Right lobe of liver (tissue), 6 donors: Measurements from ENCODE around the gene CDH13. TPM values are rescaled to one million over a fixed set of nuclear protein-coding genes. Genes with fewer than 3 reads are reported as not detected.

Experiments
- ATAC-seq, 4 donors: fragments of 200-7000 bp; cut with Tn5 transposase; one replicate each; pipeline ENCODE4 v1.9.1; 2020; ENCODE audit warnings: mild to moderate bottlenecking in 4 of 4, moderate library complexity in 4 of 4
- DNase-seq, 3 donors: peaks; one replicate each; pipeline ENCODE4 v3.0.0-alpha.2; 2020
- H3K27ac ChIP-seq, 3 donors: fragments of 200-600 bp; one replicate each; pipeline ENCODE4 v1.8.0; 2022
- H3K27me3 ChIP-seq, 2 donors: fragments of 200-600 bp; one replicate each; pipeline ENCODE4 v1.8.0; 2022
- H3K36me3 ChIP-seq, 4 donors: fragments of 200-600 bp; sonication (generic) in 1 of 4; one replicate each; pipeline versions ENCODE4 v1.5.1 to v1.8.0; 2017 to 2022; ENCODE audit warnings: control low read depth in 1 of 4
- H3K4me1 ChIP-seq, 4 donors: fragments of 200-600 bp; sonication (generic) in 1 of 4; one replicate each; pipeline versions ENCODE4 v1.5.1 to v1.8.0; 2017 to 2022; ENCODE audit warnings: control low read depth in 1 of 4
- H3K4me3 ChIP-seq, 3 donors: fragments of 200-600 bp; one replicate each; pipeline ENCODE4 v1.8.0; 2022
- H3K9me3 ChIP-seq, 4 donors: fragments of 200-600 bp; sonication (generic) in 1 of 4; one replicate each; pipeline versions ENCODE4 v1.5.1 to v1.8.0; 2017 to 2022; ENCODE audit warnings: control low read depth in 1 of 4
- POLR2A ChIP-seq: fragments of 450-650 bp; IDR thresholded peaks from one replicate; pipeline ENCODE4 v1.6.1; 2017; ENCODE audit warnings: antibody characterized with exemption, mild to moderate bottlenecking
- WGBS: methylation state at CpG from one replicate; pipeline ENCODE4 v1.1.6; 2018; ENCODE audit warnings: low coverage, low lambda C conversion rate; ENCODE audit not compliant: insufficient coverage; ENCODE audit errors: missing lambda C conversion rate; 5-methylcytosine and 5-hydroxymethylcytosine counted together
- intact Hi-C, 2 donors: fragments of 100-400 bp; cut with DNase I; formaldehyde crosslinking; loops; one replicate each; pipeline versions ENCODE4 v1.11.2 to v1.14.1; 2022
- total RNA-seq, 6 experiments: library from RNA; depleted of rRNA in 2 of 6; stranded (reverse); fragments of >200 nt in 2 of 6; fragmentation: NEBNext Ultra II Directional in 3 of 6; extraction: Animal tissue kit (Norgen Biotek cat#: 25700) in 3 of 6; gene quantifications; one replicate each; pipeline versions ENCODE4 v1.1.0 to v1.2.4, GENCODE V29; 2016 to 2023
- TF ChIP-seq, protein P1 (sequence below), 4 donors: fragments of 200-600 bp in 3 of 4; fragments of 450-650 bp in 1 of 4; IDR thresholded peaks; one replicate each; pipeline versions ENCODE4 v1.5.1 to v1.8.0; 2016 to 2022; ENCODE audit warnings: antibody characterized with exemption in 4 of 4, mild to moderate bottlenecking in 2 of 4
- donor health status: DM: no; HTN: yes; CAD: no.
- donor health status: DM: no; HTN: no; CAD: no.
- donor health status: DM: no; HTN: no; CAD: no.
- donor health status: DM: no; HTN: yes; CAD: no.
- donor health status: DM: no; HTN: yes; CAD: no.

The CDH13 gene
- total RNA-seq, 6 experiments from 2014 or later: 0.13 to 4.6 (median 0.49) TPM

- intact Hi-C loops: no loop called here
- no peak for ATAC-seq
- 15% methylated on average over 4 of the region's 4 CpGs for WGBS
These were observed 814.7 kb downstream of the CDH13 start for GRCh38 chr16:83441517-83441916.

DNA sequence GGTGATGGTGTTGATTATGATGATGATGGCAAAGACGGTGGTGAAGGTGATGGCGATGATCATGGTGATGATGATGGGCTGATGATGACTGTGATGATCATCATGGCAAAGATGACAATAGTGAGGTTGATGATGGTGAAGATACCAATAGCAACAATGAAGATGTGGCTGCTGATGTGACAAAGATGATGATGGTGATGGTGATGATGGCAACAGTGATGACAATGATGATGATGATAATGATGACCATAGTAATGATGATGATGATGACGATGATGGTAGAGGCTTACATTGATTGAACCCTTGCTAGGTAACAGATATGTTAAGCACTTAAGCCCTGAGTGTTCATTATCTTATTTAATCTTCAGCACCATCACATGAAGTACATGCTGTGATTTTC lies 817.2 kb downstream of the CDH13 start:
- ATAC-seq (no peak), DNase-seq (no peak)
- TF ChIP-seq, protein P1, sequence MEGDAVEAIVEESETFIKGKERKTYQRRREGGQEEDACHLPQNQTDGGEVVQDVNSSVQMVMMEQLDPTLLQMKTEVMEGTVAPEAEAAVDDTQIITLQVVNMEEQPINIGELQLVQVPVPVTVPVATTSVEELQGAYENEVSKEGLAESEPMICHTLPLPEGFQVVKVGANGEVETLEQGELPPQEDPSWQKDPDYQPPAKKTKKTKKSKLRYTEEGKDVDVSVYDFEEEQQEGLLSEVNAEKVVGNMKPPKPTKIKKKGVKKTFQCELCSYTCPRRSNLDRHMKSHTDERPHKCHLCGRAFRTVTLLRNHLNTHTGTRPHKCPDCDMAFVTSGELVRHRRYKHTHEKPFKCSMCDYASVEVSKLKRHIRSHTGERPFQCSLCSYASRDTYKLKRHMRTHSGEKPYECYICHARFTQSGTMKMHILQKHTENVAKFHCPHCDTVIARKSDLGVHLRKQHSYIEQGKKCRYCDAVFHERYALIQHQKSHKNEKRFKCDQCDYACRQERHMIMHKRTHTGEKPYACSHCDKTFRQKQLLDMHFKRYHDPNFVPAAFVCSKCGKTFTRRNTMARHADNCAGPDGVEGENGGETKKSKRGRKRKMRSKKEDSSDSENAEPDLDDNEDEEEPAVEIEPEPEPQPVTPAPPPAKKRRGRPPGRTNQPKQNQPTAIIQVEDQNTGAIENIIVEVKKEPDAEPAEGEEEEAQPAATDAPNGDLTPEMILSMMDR (IDR thresholded peaks at IDR 0.05): no peak
- TF ChIP-seq POLR2A: no peak
- no peaks in the 10 kb centered on the region for H3K4me1 ChIP-seq
- no peaks in the 10 kb centered on the region for H3K9me3 ChIP-seq
- H3K27ac ChIP-seq: no peak overlapping the region
- H3K4me3 ChIP-seq: no peak overlapping the region
- no peaks in the 10 kb centered on the region for H3K27me3 ChIP-seq
- H3K36me3 ChIP-seq: no peaks in the 10 kb centered on the region
- intact Hi-C loops: no loop called here
- 67% methylated on average over 3 of the region's 3 CpGs for WGBS

More at GRCh38 chr16:83441517-83441916, 814.7 kb downstream of the CDH13 start:
- TF ChIP-seq POLR2A: no peak
- TF ChIP-seq, protein P1 (IDR thresholded peaks at IDR 0.05): no peak
- H3K9me3 ChIP-seq: no peaks in the 10 kb centered on the region
- no peak for DNase-seq
- H3K4me1 ChIP-seq: no peaks in the 10 kb centered on the region
- no peaks in the 10 kb centered on the region for H3K27me3 ChIP-seq
- H3K36me3 ChIP-seq: no peaks in the 10 kb centered on the region
- no peak overlapping the region for H3K4me3 ChIP-seq
- no peak overlapping the region for H3K27ac ChIP-seq

DNA sequence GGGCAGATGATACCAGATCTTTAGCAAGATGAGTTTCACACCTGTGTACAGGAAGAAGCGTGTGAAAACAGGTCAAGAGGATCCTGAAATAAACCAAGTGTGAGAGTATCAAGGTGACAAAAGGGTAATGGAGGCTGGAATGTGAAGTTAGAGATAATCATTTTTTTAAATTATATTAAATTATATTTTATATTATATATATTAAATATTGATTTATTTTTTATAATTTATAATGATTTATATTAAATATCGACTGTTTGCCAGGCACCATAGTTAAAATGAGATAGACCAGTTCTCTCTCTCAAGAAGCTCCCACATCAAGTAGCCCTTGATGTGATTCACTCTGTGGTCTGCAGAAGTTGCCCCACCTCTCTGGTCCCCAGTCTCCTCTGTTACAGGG lies 820.8 kb downstream of the CDH13 start:
- ATAC-seq: no peak
- Histone ChIP-seq H3K27ac (no peak overlapping the region), H3K9me3 (no peaks in the 10 kb centered on the region), H3K36me3 (no peaks in the 10 kb centered on the region), H3K27me3 (no peaks in the 10 kb centered on the region), H3K4me3 (no peak overlapping the region), H3K4me1 (no peaks in the 10 kb centered on the region)
- whole genome bisulfite sequencing: 17% methylated on average over 2 of the region's 2 CpGs
- no peak for TF ChIP-seq POLR2A
- TF ChIP-seq, protein P1 (IDR thresholded peaks at IDR 0.05): no peak
- intact Hi-C loops: no loop called here
- no peak for DNase-seq

DNA sequence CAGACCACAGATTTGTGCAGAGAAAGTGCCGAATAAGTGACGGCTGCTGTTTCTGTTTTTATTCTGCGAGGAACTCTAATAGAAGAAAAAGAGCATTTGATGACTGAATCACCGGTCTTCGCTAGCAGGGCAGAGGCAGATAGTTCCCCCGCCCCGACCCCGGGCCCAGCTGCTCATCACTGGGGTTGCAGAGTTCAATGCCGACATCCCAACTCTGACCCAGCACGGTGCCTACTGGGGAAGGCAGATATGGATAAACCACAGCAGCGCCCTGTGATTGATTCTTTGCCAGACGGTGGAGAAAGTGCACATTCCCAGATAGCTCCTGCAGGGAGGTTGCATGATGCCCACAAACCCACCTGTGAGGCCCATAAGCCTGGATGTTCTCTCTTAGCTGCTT lies 823.1 kb downstream of the CDH13 start:
- no peak overlapping the region for H3K27ac ChIP-seq
- H3K9me3 ChIP-seq: no peaks in the 10 kb centered on the region
- TF ChIP-seq, protein P1 (IDR thresholded peaks at IDR 0.05): no peak
- TF ChIP-seq POLR2A: no peak
- ATAC-seq (no peak), DNase-seq (no peak)
- no peaks in the 10 kb centered on the region for H3K27me3 ChIP-seq
- H3K36me3 ChIP-seq: no peaks in the 10 kb centered on the region
- intact Hi-C loops: no loop called here
- no peak overlapping the region for H3K4me3 ChIP-seq
- WGBS: 77% methylated on average over 3 of the region's 12 CpGs
- H3K4me1 ChIP-seq: no peaks in the 10 kb centered on the region

DNA sequence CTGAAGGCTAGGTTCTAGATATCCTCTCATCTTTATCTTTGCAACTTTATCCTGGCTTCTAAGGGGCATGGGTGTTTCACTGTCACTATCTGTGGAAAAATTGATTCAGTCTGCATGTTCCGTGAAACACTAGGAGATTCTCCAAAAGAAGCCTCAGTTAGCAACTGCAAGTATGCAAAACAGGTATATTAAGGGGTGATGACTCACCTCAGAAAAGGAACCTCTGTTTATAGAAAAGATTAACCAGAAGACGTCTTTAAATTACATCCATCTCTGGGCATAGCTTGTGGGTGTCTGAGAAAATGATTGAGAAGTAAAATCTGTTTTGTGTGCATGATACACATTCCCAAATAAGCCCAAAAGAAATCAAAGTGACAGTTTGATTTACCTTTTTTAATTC lies 827.2 kb downstream of the CDH13 start:
- no peaks in the 10 kb centered on the region for H3K9me3 ChIP-seq
- H3K4me1 ChIP-seq: no peaks in the 10 kb centered on the region
- WGBS: 36% methylated on average over 2 of the region's 2 CpGs
- H3K4me3 ChIP-seq: no peak overlapping the region
- H3K36me3 ChIP-seq: no peaks in the 10 kb centered on the region
- DNase-seq (no peak), ATAC-seq (no peak)
- intact Hi-C loops: no loop called here
- TF ChIP-seq, protein P1 (IDR thresholded peaks at IDR 0.05): no peak
- TF ChIP-seq POLR2A: no peak
- no peak overlapping the region for H3K27ac ChIP-seq
- no peaks in the 10 kb centered on the region for H3K27me3 ChIP-seq
